Stimulated activated naive B cell treated with anti-CD40 and anti-IgM and Interleukin-4, amounts not matched to agents 10 μg/mL and 1 μg/mL and 100 μg/mL, for 72 hours (primary cell): Measurements from ENCODE around the gene FHIP1B.

Experiments
- ATAC-seq, 2 donors: fragments of 150-1000 bp; cut with Tn5 transposase; replicated peaks; 2 replicates each; pipeline ENCODE4 v1.10.0; 2021; ENCODE audit warnings: moderate library complexity in 1 of 2
- DNase-seq: peaks from one replicate; pipeline ENCODE4 v3.0.0; 2021
- H3K27ac Mint-ChIP-seq: one replicate; pipeline ENCODE4 v1.8.0; 2022; ENCODE audit warnings: mild to moderate bottlenecking, mixed read lengths
- H3K27me3 Mint-ChIP-seq, 2 donors: one replicate each; pipeline ENCODE4 v1.8.0; 2022; ENCODE audit warnings: mixed read lengths in 2 of 2
- H3K36me3 Mint-ChIP-seq, 2 donors: one replicate each; pipeline ENCODE4 v1.8.0; 2022; ENCODE audit warnings: mixed read lengths in 2 of 2, mild to moderate bottlenecking in 1 of 2
- H3K4me1 Mint-ChIP-seq, 2 donors: one replicate each; pipeline ENCODE4 v1.8.0; 2022; ENCODE audit warnings: mixed read lengths in 2 of 2, mild to moderate bottlenecking in 1 of 2
- H3K4me3 Mint-ChIP-seq, 2 donors: one replicate each; pipeline ENCODE4 v1.8.0; 2022; ENCODE audit warnings: mild to moderate bottlenecking in 2 of 2, mixed read lengths in 2 of 2, moderate library complexity in 1 of 2
- H3K9me3 Mint-ChIP-seq, 2 donors: one replicate each; pipeline ENCODE4 v1.8.0; 2022; ENCODE audit warnings: mixed read lengths in 2 of 2, mild to moderate bottlenecking in 1 of 2

The FHIP1B gene

DNA sequence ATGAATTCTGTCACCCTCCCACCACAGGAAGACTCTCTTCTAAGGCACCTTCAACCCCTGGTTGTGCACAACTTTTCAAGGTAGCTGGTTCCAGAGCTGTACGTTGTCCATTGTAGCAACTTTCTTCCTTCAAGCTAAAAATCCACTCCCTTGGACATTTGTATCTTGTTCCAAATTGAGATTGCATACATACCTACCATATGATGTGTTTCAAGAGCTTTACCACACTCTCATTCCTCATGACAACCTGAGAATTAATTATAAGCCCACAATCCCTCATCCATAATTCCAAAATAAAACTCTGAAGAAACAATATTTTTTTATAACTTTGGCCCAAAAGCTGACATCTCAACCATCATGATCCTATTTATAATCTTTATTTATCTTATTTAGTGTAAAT lies 32.4 kb downstream of the FHIP1B start:
- Mint-ChIP-seq H3K4me1 (peaks cover 8 to 13% of the 10 kb centered on the region in 2 donors), H3K9me3 (no peaks in the 10 kb centered on the region), H3K27ac (no peak overlapping the region), H3K4me3 (no peak overlapping the region), H3K27me3 (no peaks in the 10 kb centered on the region), H3K36me3 (peaks cover 18 to 27% of the 10 kb centered on the region in 2 donors)
- ATAC-seq = no peak
- no peak for DNase-seq

DNA sequence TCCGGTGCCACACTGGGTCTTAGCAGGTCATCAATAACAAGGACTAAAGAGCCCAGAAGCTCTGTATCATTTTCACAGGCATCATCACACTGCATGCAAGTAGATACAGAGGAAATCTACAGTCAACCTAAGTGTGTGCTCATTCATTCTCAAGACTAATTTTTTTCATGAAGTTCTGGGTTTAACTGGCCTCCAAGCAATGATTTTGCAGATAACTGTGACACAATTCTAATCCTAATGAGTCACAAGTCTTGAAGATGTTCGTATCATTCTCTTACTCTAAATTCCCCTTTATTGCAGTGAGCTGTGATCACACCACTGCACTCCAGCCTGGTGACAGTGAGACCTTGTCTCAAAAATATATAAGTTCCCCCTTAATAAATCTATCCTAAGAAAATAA lies 33.0 kb downstream of the FHIP1B start:
- ATAC-seq (no peak), DNase-seq (no peak)
- Mint-ChIP-seq H3K9me3 (no peaks in the 10 kb centered on the region), H3K27me3 (no peaks in the 10 kb centered on the region), H3K27ac (no peak overlapping the region), H3K36me3 (peaks cover 18 to 27% of the 10 kb centered on the region in 2 donors), H3K4me1 (peaks cover 8 to 13% of the 10 kb centered on the region in 2 donors), H3K4me3 (no peak overlapping the region)

DNA sequence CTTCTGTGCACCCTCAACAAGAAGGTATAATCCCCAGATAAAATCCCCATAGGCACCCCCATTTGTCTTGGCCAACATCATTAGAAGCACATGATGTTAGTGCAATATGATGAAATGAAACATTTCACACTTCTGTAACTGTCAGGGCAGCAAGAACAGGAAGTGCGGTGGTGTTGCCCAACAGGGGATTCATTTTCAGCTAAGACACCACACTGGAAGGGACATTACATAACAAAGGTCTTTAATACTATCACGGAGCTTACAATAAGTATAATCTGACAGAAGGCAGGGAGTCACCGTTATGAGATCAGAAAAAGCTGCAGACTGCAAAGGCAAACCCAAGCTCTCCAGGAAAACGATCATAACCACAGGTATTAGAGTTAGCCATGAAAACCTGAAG lies 33.5 kb downstream of the FHIP1B start:
- no peak overlapping the region for H3K27ac Mint-ChIP-seq

DNA sequence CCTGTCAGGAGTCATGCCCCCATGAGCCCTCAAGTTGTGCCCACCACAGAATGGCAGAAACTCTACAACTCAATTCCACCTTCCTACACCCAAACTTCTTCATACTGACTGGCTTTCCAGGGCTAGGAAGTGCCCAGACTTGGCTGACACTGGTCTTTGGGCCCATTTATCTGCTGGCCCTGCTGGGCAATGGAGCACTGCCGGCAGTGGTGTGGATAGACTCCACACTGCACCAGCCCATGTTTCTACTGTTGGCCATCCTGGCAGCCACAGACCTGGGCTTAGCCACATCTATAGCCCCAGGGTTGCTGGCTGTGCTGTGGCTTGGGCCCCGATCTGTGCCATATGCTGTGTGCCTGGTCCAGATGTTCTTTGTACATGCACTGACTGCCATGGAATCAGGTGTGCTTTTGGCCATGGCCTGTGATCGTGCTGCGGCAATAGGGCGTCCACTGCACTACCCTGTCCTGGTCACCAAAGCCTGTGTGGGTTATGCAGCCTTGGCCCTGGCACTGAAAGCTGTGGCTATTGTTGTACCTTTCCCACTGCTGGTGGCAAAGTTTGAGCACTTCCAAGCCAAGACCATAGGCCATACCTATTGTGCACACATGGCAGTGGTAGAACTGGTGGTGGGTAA lies 35.1 kb downstream of the FHIP1B start, which contains the start of gene OR52W1:
OR52W1 (plus strand) TSS at position 51 of the 637 bp plus-strand sequence; CDS start at position 51, 0 bp downstream.
- Mint-ChIP-seq H3K4me3 (no peak within 1 kb of the TSS), H3K4me1 (peaks cover 8 to 13% of the 10 kb centered on the region in 2 donors), H3K27me3 (no peaks in the 10 kb centered on the region), H3K27ac (no peak within 1 kb of the TSS), H3K36me3 (peaks cover 16% of the 10 kb centered on the region in 2 donors), H3K9me3 (no peaks in the 10 kb centered on the region)
- no peak for DNase-seq
- no peak for ATAC-seq

More for the DNA sequence above, 33.5 kb downstream of the FHIP1B start:
- Mint-ChIP-seq H3K9me3 (no peaks in the 10 kb centered on the region), H3K36me3 (peaks cover 18 to 26% of the 10 kb centered on the region in 2 donors), H3K4me1 (peaks cover 8 to 13% of the 10 kb centered on the region in 2 donors), H3K4me3 (no peak overlapping the region), H3K27me3 (no peaks in the 10 kb centered on the region)
- ATAC-seq (no peak), DNase-seq (no peak)

DNA sequence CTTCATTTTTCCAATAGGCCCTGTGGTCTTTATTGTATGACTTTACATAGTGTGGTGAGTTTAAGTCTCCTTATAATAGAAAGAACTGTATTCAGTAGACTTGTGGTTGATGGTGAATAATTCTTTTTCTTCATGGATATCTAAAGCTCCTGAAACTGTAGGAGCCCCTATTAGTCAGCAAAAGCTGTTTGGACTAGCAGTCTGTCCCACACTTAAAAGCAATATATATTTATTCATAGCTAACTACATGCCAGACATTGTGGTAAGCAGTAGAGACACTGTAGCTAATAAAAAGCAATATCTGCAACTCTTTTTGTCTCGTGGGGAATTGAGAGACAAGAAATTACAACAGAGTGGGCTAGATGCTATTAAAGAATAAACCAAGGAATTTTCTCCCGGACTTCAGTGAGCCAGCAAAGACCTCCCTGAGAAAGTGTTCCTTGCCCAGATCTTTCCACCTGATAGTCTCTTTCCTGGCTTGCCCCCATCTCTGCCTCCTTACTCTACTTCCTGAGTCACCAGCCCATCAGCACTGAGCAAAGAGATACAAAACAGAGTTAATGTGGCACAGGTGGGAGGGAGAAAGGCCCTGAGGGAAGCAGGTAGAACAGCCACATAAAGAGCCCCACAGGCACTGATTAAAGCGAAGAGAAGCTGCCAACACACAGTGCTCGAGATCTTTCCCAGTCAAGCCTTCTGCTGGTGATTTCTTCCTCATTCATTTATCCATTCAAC lies 36.8 kb downstream of the FHIP1B start:
- H3K9me3 Mint-ChIP-seq = no peaks in the 10 kb centered on the region
- H3K36me3 Mint-ChIP-seq = peaks cover 10 to 12% of the 10 kb centered on the region in 2 donors
- H3K27me3 Mint-ChIP-seq = no peaks in the 10 kb centered on the region
- DNase-seq (no peak), ATAC-seq (no peak)
- H3K4me1 Mint-ChIP-seq = no peaks in the 10 kb centered on the region
- H3K27ac Mint-ChIP-seq = no peak overlapping the region
- H3K4me3 Mint-ChIP-seq = no peak overlapping the region

DNA sequence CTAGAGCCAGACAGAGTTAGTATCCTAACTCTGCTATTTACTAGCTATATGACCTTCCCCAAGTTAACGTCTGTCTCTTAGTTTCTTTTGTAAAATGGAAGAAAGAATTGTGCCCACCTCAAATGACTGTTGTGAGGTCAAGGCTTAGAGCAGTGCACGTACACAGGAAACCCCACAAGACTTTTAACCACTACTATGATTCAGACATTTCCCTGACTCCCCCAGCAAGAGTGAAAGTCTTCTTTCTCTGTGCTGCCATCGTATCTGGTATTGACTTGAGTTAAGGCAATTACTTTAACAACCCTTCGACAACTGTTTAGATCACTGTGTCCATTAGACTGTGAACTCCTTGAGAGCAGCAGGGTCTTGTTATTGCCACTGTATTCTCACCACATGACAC lies 38.0 kb downstream of the FHIP1B start:
- Mint-ChIP-seq H3K27ac (no peak overlapping the region), H3K4me1 (no peaks in the 10 kb centered on the region), H3K9me3 (no peaks in the 10 kb centered on the region), H3K27me3 (peaks cover 0 to 6% of the 10 kb centered on the region in 2 donors), H3K4me3 (no peak overlapping the region), H3K36me3 (peaks cover 9 to 12% of the 10 kb centered on the region in 2 donors)
- ATAC-seq (no peak), DNase-seq (no peak)

DNA sequence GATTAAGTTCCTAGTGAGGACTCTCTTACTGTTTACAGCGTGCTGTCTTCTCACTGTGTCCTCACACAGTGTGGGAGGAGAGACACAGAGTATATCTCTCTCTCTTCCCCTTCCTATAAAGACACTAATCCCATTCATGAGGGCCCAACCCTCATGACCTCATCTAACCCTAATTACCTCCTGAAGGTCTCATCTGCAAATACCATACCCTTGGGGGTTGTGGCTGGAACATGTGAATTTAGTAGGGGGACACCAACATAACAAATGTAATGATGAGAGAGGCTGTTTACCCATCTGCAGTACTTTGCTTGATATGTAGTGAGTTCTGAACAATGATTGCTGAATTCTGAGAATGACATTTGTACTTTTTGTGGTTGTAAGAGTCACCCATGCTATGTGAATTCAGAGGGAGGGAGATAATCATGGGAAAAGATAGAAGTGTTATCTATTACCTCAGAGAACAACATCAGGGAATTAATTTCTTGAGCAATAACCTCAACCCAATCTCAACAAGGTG lies 40.3 kb downstream of the FHIP1B start:
- H3K9me3 Mint-ChIP-seq = no peaks in the 10 kb centered on the region
- no peaks in the 10 kb centered on the region for H3K4me1 Mint-ChIP-seq
- no peaks in the 10 kb centered on the region for H3K36me3 Mint-ChIP-seq
- DNase-seq (no peak), ATAC-seq (peak in 1 of 2 donors; percentile 42)
- H3K27ac Mint-ChIP-seq = no peak overlapping the region
- H3K27me3 Mint-ChIP-seq = peaks cover 0 to 6% of the 10 kb centered on the region in 2 donors
- H3K4me3 Mint-ChIP-seq = no peak overlapping the region

DNA sequence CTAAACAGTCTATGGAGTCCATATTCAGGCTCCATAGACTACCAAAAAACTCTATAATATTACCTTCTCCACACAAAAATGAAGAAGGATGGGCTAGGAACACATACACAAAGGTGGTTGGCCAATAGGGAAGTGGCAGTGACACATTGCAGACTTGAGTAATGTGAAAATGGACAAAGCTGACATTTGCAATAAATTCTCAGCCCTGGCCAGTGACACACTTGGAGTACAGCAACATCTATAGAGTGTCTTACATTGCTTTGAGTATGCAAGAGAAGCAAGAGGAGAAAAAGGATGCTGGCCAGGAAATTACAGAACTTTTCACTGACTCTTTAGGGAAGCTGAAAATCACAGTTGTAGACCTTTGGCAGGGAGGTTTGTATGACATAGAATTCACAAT lies 42.7 kb downstream of the FHIP1B start:
- H3K4me3 Mint-ChIP-seq = no peak overlapping the region
- no peak overlapping the region for H3K27ac Mint-ChIP-seq

DNA sequence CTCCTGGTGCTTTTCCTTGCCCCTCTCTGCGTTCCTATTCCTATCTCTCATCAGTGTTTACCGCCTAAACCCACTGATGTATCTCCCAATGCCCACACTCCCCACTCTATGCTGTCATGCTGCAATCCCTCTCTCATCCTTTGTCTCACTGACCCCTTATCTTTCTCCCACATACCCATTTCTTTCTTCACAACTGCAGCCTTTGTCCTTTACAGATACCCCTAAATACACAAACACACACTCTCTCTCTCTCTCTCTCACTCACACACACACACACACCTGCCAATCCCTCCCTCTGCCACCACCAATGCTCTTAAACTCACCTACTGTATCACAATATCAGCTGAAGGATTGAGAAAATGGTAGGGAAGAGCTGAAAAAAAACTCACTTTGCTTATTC lies 59.0 kb downstream of the FHIP1B start:
- Mint-ChIP-seq H3K4me3 (no peak overlapping the region), H3K9me3 (peaks cover 0 to 5% of the 10 kb centered on the region in 2 donors), H3K27ac (no peak overlapping the region), H3K27me3 (peaks cover 22% of the 10 kb centered on the region in 2 donors), H3K4me1 (no peaks in the 10 kb centered on the region), H3K36me3 (peaks cover 0 to 7% of the 10 kb centered on the region in 2 donors)
- ATAC-seq = no peak
- no peak for DNase-seq

More for the DNA sequence above, 42.7 kb downstream of the FHIP1B start:
- Mint-ChIP-seq H3K27me3 (peaks cover 0 to 6% of the 10 kb centered on the region in 2 donors), H3K36me3 (no peaks in the 10 kb centered on the region), H3K4me1 (no peaks in the 10 kb centered on the region), H3K9me3 (no peaks in the 10 kb centered on the region)
- no peak for ATAC-seq
- no peak for DNase-seq

DNA sequence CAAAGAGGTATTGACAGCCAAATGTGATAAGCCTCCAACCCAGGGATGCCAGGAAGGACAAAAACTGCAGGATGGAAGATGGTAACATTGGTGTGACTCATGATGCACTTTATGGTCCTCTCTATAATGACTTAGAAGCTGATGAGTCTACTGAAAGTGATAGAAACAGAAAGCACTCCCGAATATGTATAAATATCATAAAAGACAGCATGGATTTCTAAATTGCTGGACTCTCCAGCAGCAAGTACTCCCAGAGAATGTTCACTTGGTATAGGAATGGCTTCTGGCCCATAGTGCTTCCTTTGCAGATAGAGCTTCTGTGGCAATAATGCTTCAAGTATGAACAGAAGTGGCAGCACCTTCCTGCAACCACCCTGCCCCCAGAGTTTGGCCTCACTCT lies 64.2 kb downstream of the FHIP1B start, which contains the start of gene OR52B2:
OR52B2 (minus strand) TSS at position 101 of the 400 bp plus-strand sequence; CDS start at position 101, 0 bp downstream.
- ATAC-seq = no peak
- Mint-ChIP-seq H3K9me3 (peaks cover 0 to 2% of the 10 kb centered on the region in 2 donors), H3K4me1 (no peaks in the 10 kb centered on the region), H3K4me3 (no peak within 1 kb of the TSS), H3K27ac (no peak within 1 kb of the TSS), H3K36me3 (no peaks in the 10 kb centered on the region), H3K27me3 (peaks cover 20 to 24% of the 10 kb centered on the region in 2 donors)
- no peak for DNase-seq
